GM11168 (cell line): ENCODE data around the gene ATF6.
"Not testable (repeated sequence)": the region's sequence is repeated elsewhere in the genome, so short reads cannot be mapped to it uniquely, and the experiment has no call there.

Experiments used
- in situ Hi-C: fragments of 300-500 bp; cut with MboI; formaldehyde crosslinking; loops from one replicate; pipeline ENCODE4 v1.12.0; 2022; ENCODE audit warnings: low sequenced_read_pairs; ENCODE audit not compliant: unreplicated experiment

The ATF6 gene

GRCh38 chr1:161772397-161772796, 6.3 kb downstream of the ATF6 start:
- in situ Hi-C loops = no loop called here

GRCh38 chr1:161773791-161774190, 7.7 kb downstream of the ATF6 start:
- in situ Hi-C loops = no loop called here

- in situ Hi-C loops = no loop called here
Observed at GRCh38 chr1:161777261-161777660, 11.1 kb downstream of the ATF6 start.

- in situ Hi-C loops = no loop called here
Observed at GRCh38 chr1:161778522-161778921, 12.4 kb downstream of the ATF6 start.

GRCh38 chr1:161779393-161779792, 13.3 kb downstream of the ATF6 start:
- in situ Hi-C loops = no loop called here

- in situ Hi-C loops = loop anchor here (10.0 kb wide), 1 partner anchor 253 kb away; no protein-coding TSS in a partner anchor
Observed at GRCh38 chr1:161781995-161782394, 15.9 kb downstream of the ATF6 start.

GRCh38 chr1:161782886-161783285, 16.8 kb downstream of the ATF6 start:
- in situ Hi-C loops = loop anchor here (10.0 kb wide), 1 partner anchor 252 kb away; no protein-coding TSS in a partner anchor

GRCh38 chr1:161784968-161785367, 18.8 kb downstream of the ATF6 start:
- in situ Hi-C loops = loop anchor here (10.0 kb wide), 1 partner anchor 250 kb away; no protein-coding TSS in a partner anchor

GRCh38 chr1:161787355-161787754, 21.2 kb downstream of the ATF6 start:
- in situ Hi-C loops = loop anchor here (10.0 kb wide), 1 partner anchor 247 kb away; no protein-coding TSS in a partner anchor

GRCh38 chr1:161790587-161791317, 24.6 kb downstream of the ATF6 start:
- in situ Hi-C loops = no loop called here

- in situ Hi-C loops = no loop called here
Observed at GRCh38 chr1:161791904-161792655, 26.0 kb downstream of the ATF6 start.

- in situ Hi-C loops = no loop called here
Observed at GRCh38 chr1:161792740-161793139, 26.6 kb downstream of the ATF6 start.

- in situ Hi-C loops = no loop called here
Observed at GRCh38 chr1:161799792-161800191, 33.7 kb downstream of the ATF6 start.

GRCh38 chr1:161801955-161802354, 35.8 kb downstream of the ATF6 start:
- in situ Hi-C loops = no loop called here

- in situ Hi-C loops = no loop called here
Observed at GRCh38 chr1:161803181-161803580, 37.1 kb downstream of the ATF6 start.

GRCh38 chr1:161805399-161806197, 39.5 kb downstream of the ATF6 start:
- in situ Hi-C loops = no loop called here

GRCh38 chr1:161809202-161809601, 43.1 kb downstream of the ATF6 start:
- in situ Hi-C loops = not testable (repeated sequence)

- in situ Hi-C loops = not testable (repeated sequence)
Observed at GRCh38 chr1:161809656-161810055, 43.5 kb downstream of the ATF6 start.

GRCh38 chr1:161810780-161811179, 44.7 kb downstream of the ATF6 start:
- in situ Hi-C loops = no loop called here

- in situ Hi-C loops = no loop called here
Observed at GRCh38 chr1:161816201-161816600, 50.1 kb downstream of the ATF6 start.
